Epithelial cell of esophagus (primary cell): Measurements from ENCODE around the gene TPST2.

Experiments used
- DNase-seq: peaks from one replicate; pipeline ENCODE4 v3.0.0; 2010; ENCODE audit warnings: low read depth
- H3K4me3 ChIP-seq: 2 replicates; pipeline ENCODE4 v1.5.1; 2011; ENCODE audit warnings: mild to moderate bottlenecking, low read length, control low read depth
- CTCF ChIP-seq: IDR thresholded peaks from 2 replicates; pipeline ENCODE4 v1.5.1; 2011; ENCODE audit warnings: low read depth, mild to moderate bottlenecking, low read length, control low read depth, inconsistent platforms; ENCODE audit not compliant: insufficient read depth; ENCODE audit errors: missing control alignments

TPST2 gene

GRCh38 chr22:26489447-26490036 lies 100.4 kb downstream of the TPST2 start:
- DNase-seq, result no peak
- no peak overlapping the region for H3K4me3 ChIP-seq
- no peak for TF ChIP-seq CTCF

DNA sequence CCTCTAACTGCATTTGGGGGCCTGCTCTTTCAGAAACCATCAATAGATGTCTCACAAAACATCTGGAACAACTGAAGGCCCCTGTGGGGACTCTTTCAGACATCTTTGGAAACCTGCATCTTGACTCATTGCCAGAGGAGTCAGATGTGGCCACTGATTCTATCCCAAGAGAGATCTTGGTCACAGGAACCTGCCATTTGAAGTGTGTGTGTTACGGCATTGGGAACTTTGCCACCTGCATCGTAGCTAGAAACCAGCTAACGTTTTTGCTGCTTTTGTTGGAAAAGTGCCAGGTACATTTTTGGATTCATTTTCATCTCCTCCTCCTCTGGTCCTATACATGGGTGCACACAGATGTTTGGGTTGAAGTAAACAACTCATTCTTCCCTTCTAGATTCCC lies 101.9 kb downstream of the TPST2 start:
- no peak for TF ChIP-seq CTCF
- H3K4me3 ChIP-seq, result no peak overlapping the region
- no peak for DNase-seq

- H3K4me3 ChIP-seq, result no peak overlapping the region
- DNase-seq, result no peak
- no peak for TF ChIP-seq CTCF
These were observed 103.5 kb downstream of the TPST2 start for GRCh38 chr22:26486394-26486793.

DNA sequence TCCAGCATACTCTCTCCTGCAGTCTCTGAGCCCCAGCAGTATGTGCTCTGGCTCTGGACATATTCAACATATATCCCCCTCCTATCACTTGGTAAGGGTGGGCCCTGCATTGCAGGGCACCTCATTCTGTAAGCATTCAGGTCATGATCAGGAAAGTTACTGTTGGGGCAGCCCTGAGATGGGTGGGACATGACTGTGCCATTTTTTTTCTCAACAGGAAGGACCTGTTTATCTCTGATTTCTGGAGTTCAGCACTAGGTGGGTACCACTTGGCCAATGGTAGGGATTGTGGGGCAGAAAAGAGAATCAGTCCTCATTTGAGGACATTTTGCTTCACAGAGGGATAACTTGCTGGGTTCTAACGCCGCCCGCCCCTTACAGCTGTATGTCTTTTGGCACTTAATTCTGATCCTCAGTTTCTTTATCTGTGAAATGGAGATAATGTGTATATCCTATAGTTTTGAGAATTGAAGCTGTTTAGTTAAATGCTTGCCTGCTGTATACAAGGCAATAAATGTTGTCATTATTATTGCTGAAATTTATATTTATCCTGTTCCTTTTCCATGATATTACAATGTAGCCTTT lies 104.0 kb downstream of the TPST2 start:
- no peak for TF ChIP-seq CTCF
- no peak overlapping the region for H3K4me3 ChIP-seq
- DNase-seq, result no peak

- H3K4me3 ChIP-seq, result peak overlapping the region; percentile 84
- TF ChIP-seq CTCF, result no peak
- DNase-seq, result peak; percentile 37
These were observed 104.9 kb downstream of the TPST2 start for GRCh38 chr22:26485013-26485412.

DNA sequence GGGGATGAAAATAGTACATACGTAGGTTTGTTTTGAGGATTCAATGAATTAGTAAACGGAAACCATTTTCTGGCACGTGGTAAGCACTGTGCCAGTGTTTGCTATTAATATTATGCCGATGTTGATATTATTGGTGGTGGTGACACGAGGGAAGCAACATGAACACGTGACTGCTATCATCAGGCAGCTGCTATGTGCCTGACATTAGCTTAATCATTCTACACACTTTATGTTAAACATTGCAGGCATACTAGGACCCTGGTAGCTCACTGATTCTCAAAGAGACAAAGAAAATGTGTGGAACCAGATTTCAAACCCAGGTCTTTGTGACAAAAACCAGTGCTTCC lies 105.6 kb downstream of the TPST2 start:
- H3K4me3 ChIP-seq, result peak overlapping the region; percentile 84
- no peak for TF ChIP-seq CTCF
- DNase-seq, result no peak
